Vagina (tissue), 2 donors: Measurements from ENCODE around the gene ATXN10. TPM values are rescaled to one million over a fixed set of nuclear protein-coding genes. Genes with fewer than 3 reads are reported as not detected.

Experiments
- DNase-seq, 2 donors: peaks; one replicate each; pipeline ENCODE4 v3.0.0-alpha.2; 2017; ENCODE audit errors: extremely low spot score in 2 of 2
- H3K27ac ChIP-seq: fragments of 200-600 bp; sonication (generic); one replicate; pipeline ENCODE4 v1.5.1; 2019
- H3K27me3 ChIP-seq: fragments of 200-600 bp; sonication (generic); one replicate; pipeline ENCODE4 v1.5.1; 2019
- H3K36me3 ChIP-seq, 2 donors: fragments of 200-600 bp; sonication (generic); one replicate each; pipeline ENCODE4 v1.5.1; 2017 to 2019
- H3K4me1 ChIP-seq: fragments of 200-600 bp; sonication (generic); one replicate; pipeline ENCODE4 v1.5.1; 2019
- H3K4me3 ChIP-seq, 2 donors: fragments of 200-600 bp; sonication (generic); 1 replicate in 1 of 2; 2 replicates in 1 of 2; pipeline ENCODE4 v1.5.1; 2016 to 2019
- H3K9me3 ChIP-seq: fragments of 200-600 bp; sonication (generic); one replicate; pipeline ENCODE4 v1.5.1; 2019
- POLR2A ChIP-seq, 2 donors: fragments of 450-650 bp; IDR thresholded peaks; one replicate each; pipeline ENCODE4 v1.6.1; 2017; ENCODE audit warnings: antibody characterized with exemption in 2 of 2, mild to moderate bottlenecking in 2 of 2, moderate library complexity in 2 of 2
- POLR2AphosphoS5 ChIP-seq, 2 donors: sonication (generic); formaldehyde crosslinking; IDR thresholded peaks; one replicate each; pipeline ENCODE4 v1.9.0; 2017; ENCODE audit warnings: antibody characterized with exemption in 2 of 2, mild to moderate bottlenecking in 2 of 2, low read depth in 1 of 2; ENCODE audit not compliant: insufficient read depth in 1 of 2
- intact Hi-C: fragments of 100-400 bp; cut with DNase I; formaldehyde crosslinking; loops from one replicate; pipeline ENCODE4 v1.15.1; 2023
- total RNA-seq: library from RNA; depleted of rRNA; stranded (reverse); fragments of >200 nt; gene quantifications from one replicate; pipeline ENCODE4 v1.2.3, GENCODE V29; 2016
- TF ChIP-seq, protein P1 (sequence below), 3 experiments: fragments of 450-650 bp in 2 of 3; fragments of 200-600 bp in 1 of 3; sonication (generic) in 1 of 3; IDR thresholded peaks; one replicate each; pipeline ENCODE4 v1.5.1; 2017 to 2019; ENCODE audit warnings: antibody characterized with exemption in 3 of 3, mild to moderate bottlenecking in 2 of 3, moderate library complexity in 2 of 3

Gene ATXN10
- total RNA-seq, 1 donor from 2014 or later = 116 TPM

- H3K9me3 ChIP-seq = no peaks in the 10 kb centered on the region
- no peak overlapping the region for H3K27ac ChIP-seq
- H3K4me1 ChIP-seq = peaks cover 14% of the 10 kb centered on the region
- H3K27me3 ChIP-seq = no peaks in the 10 kb centered on the region
- DNase-seq = no peak
- no peak overlapping the region for H3K4me3 ChIP-seq
- TF ChIP-seq, protein P1, sequence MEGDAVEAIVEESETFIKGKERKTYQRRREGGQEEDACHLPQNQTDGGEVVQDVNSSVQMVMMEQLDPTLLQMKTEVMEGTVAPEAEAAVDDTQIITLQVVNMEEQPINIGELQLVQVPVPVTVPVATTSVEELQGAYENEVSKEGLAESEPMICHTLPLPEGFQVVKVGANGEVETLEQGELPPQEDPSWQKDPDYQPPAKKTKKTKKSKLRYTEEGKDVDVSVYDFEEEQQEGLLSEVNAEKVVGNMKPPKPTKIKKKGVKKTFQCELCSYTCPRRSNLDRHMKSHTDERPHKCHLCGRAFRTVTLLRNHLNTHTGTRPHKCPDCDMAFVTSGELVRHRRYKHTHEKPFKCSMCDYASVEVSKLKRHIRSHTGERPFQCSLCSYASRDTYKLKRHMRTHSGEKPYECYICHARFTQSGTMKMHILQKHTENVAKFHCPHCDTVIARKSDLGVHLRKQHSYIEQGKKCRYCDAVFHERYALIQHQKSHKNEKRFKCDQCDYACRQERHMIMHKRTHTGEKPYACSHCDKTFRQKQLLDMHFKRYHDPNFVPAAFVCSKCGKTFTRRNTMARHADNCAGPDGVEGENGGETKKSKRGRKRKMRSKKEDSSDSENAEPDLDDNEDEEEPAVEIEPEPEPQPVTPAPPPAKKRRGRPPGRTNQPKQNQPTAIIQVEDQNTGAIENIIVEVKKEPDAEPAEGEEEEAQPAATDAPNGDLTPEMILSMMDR (IDR thresholded peaks at IDR 0.05) = no peak
- no peak for TF ChIP-seq POLR2A (IDR thresholded peaks at IDR 0.05)
- intact Hi-C loops = loop anchor here (10.0 kb wide), 1 partner anchor 75 kb away; no protein-coding TSS in a partner anchor
- no peaks in the 10 kb centered on the region for H3K36me3 ChIP-seq
Observed at GRCh38 chr22:45649809-45650208, 21.8 kb upstream of the ATXN10 start.

GRCh38 chr22:45650721-45651120 is 20.9 kb upstream of the ATXN10 start:
- no peak for TF ChIP-seq POLR2AphosphoS5 (IDR thresholded peaks at IDR 0.05; ENCODE audit: insufficient read depth in 1 of 2, low read depth in 1 of 2)
- TF ChIP-seq, protein P1 (IDR thresholded peaks at IDR 0.05) = no peak
- no peak for TF ChIP-seq POLR2A (IDR thresholded peaks at IDR 0.05)

GRCh38 chr22:45651931-45652528 is 19.6 kb upstream of the ATXN10 start:
- intact Hi-C loops = no loop called here
- Histone ChIP-seq H3K4me3 (no peak overlapping the region), H3K27ac (no peak overlapping the region), H3K9me3 (no peaks in the 10 kb centered on the region), H3K27me3 (no peaks in the 10 kb centered on the region), H3K36me3 (no peaks in the 10 kb centered on the region), H3K4me1 (no peaks in the 10 kb centered on the region)
- no peak for DNase-seq
- TF ChIP-seq POLR2A (IDR thresholded peaks at IDR 0.05) (no peak), POLR2AphosphoS5 (IDR thresholded peaks at IDR 0.05; ENCODE audit: insufficient read depth in 1 of 2, low read depth in 1 of 2) (no peak)
- TF ChIP-seq, protein P1 (IDR thresholded peaks at IDR 0.05) = no peak

More at GRCh38 chr22:45650721-45651120, 20.9 kb upstream of the ATXN10 start:
- Histone ChIP-seq H3K4me3 (no peak overlapping the region), H3K9me3 (no peaks in the 10 kb centered on the region), H3K27ac (no peak overlapping the region), H3K36me3 (no peaks in the 10 kb centered on the region), H3K4me1 (peaks cover 5% of the 10 kb centered on the region), H3K27me3 (no peaks in the 10 kb centered on the region)
- intact Hi-C loops = no loop called here
- DNase-seq = no peak

DNA sequence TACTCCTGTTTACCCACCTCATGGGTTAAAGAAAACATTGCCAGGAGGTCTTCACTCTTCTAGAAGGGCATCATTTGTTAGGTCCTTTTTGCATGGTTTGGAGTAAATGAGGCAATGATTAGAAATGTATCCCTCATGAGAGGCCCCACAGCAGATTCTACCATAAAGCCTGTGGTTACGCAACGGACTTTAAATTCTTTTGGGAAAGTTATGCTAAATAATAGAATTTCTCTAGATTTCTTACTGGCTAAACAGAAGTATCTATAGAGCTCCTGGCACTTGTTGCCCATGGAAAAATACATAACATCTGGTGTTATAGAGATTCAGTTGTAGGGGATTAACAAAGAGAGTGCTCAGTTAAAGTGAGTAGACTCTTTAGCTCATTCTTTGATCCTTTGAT is 15.1 kb upstream of the ATXN10 start:
- intact Hi-C loops = no loop called here
- TF ChIP-seq POLR2AphosphoS5 (IDR thresholded peaks at IDR 0.05; ENCODE audit: insufficient read depth in 1 of 2, low read depth in 1 of 2) (no peak), POLR2A (IDR thresholded peaks at IDR 0.05) (no peak)
- TF ChIP-seq, protein P1 (IDR thresholded peaks at IDR 0.05) = no peak
- Histone ChIP-seq H3K36me3 (peaks cover 0 to 6% of the 10 kb centered on the region in 2 donors), H3K4me3 (no peak overlapping the region), H3K4me1 (no peaks in the 10 kb centered on the region), H3K27me3 (no peaks in the 10 kb centered on the region), H3K9me3 (no peaks in the 10 kb centered on the region), H3K27ac (no peak overlapping the region)
- DNase-seq = no peak

GRCh38 chr22:45657701-45658100 is 13.9 kb upstream of the ATXN10 start:
- Histone ChIP-seq H3K4me3 (no peak overlapping the region), H3K36me3 (peaks cover 0 to 6% of the 10 kb centered on the region in 2 donors), H3K27me3 (no peaks in the 10 kb centered on the region), H3K9me3 (no peaks in the 10 kb centered on the region), H3K4me1 (no peaks in the 10 kb centered on the region), H3K27ac (no peak overlapping the region)
- DNase-seq = no peak
- intact Hi-C loops = no loop called here
- TF ChIP-seq, protein P1 (IDR thresholded peaks at IDR 0.05) = no peak
- TF ChIP-seq POLR2AphosphoS5 (IDR thresholded peaks at IDR 0.05; ENCODE audit: insufficient read depth in 1 of 2, low read depth in 1 of 2) (no peak), POLR2A (IDR thresholded peaks at IDR 0.05) (no peak)
